ENCODE measurements around the gene TRNT1.

The TRNT1 gene

GRCh38 chr3:3154879-3155610 lies 28.3 kb downstream of the TRNT1 start:
- TF ChIP-seq MAX (IDR thresholded peaks at IDR 0.05; ENCODE audit: low read depth, low read length) = no peak
- no peak for TF ChIP-seq POLR2A (IDR thresholded peaks at IDR 0.05; ENCODE audit: extremely low read depth, insufficient read length)
- TF ChIP-seq MYC (IDR thresholded peaks at IDR 0.05; ENCODE audit: low read depth, low read length) = no peak
- TF ChIP-seq, protein P1, sequence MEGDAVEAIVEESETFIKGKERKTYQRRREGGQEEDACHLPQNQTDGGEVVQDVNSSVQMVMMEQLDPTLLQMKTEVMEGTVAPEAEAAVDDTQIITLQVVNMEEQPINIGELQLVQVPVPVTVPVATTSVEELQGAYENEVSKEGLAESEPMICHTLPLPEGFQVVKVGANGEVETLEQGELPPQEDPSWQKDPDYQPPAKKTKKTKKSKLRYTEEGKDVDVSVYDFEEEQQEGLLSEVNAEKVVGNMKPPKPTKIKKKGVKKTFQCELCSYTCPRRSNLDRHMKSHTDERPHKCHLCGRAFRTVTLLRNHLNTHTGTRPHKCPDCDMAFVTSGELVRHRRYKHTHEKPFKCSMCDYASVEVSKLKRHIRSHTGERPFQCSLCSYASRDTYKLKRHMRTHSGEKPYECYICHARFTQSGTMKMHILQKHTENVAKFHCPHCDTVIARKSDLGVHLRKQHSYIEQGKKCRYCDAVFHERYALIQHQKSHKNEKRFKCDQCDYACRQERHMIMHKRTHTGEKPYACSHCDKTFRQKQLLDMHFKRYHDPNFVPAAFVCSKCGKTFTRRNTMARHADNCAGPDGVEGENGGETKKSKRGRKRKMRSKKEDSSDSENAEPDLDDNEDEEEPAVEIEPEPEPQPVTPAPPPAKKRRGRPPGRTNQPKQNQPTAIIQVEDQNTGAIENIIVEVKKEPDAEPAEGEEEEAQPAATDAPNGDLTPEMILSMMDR (IDR thresholded peaks at IDR 0.05; ENCODE audit: low read depth, low read length) = no peak
- no peak for DNase-seq (ENCODE audit: low read depth)
- no peak overlapping the region for H3K4me3 ChIP-seq (ENCODE audit: low read depth, low read length)

- no peak overlapping the region for H3K4me3 ChIP-seq (ENCODE audit: low read depth, low read length)
- TF ChIP-seq MAX (IDR thresholded peaks at IDR 0.05; ENCODE audit: low read depth, low read length) = no peak
- TF ChIP-seq, protein P1 (IDR thresholded peaks at IDR 0.05; ENCODE audit: low read depth, low read length) = no peak
- no peak for TF ChIP-seq POLR2A (IDR thresholded peaks at IDR 0.05; ENCODE audit: extremely low read depth, insufficient read length)
- TF ChIP-seq MYC (IDR thresholded peaks at IDR 0.05; ENCODE audit: low read depth, low read length) = no peak
- DNase-seq (ENCODE audit: low read depth) = no peak
Measured at GRCh38 chr3:3157484-3157883, 30.7 kb downstream of the TRNT1 start.

GRCh38 chr3:3160826-3161225 lies 34.1 kb downstream of the TRNT1 start:
- no peak overlapping the region for H3K4me3 ChIP-seq (ENCODE audit: low read depth, low read length)
- DNase-seq (ENCODE audit: low read depth) = no peak
- TF ChIP-seq, protein P1 (IDR thresholded peaks at IDR 0.05; ENCODE audit: low read depth, low read length) = no peak
- TF ChIP-seq MAX (IDR thresholded peaks at IDR 0.05; ENCODE audit: low read depth, low read length) = no peak
- no peak for TF ChIP-seq POLR2A (IDR thresholded peaks at IDR 0.05; ENCODE audit: extremely low read depth, insufficient read length)
- TF ChIP-seq MYC (IDR thresholded peaks at IDR 0.05; ENCODE audit: low read depth, low read length) = no peak

- TF ChIP-seq MYC (IDR thresholded peaks at IDR 0.05; ENCODE audit: low read depth, low read length) = no peak
- TF ChIP-seq POLR2A (IDR thresholded peaks at IDR 0.05; ENCODE audit: extremely low read depth, insufficient read length) = no peak
- no peak for TF ChIP-seq MAX (IDR thresholded peaks at IDR 0.05; ENCODE audit: low read depth, low read length)
- TF ChIP-seq, protein P1 (IDR thresholded peaks at IDR 0.05; ENCODE audit: low read depth, low read length) = no peak
- no peak overlapping the region for H3K4me3 ChIP-seq (ENCODE audit: low read depth, low read length)
- DNase-seq (ENCODE audit: low read depth) = no peak
Measured at GRCh38 chr3:3165241-3165640, 38.5 kb downstream of the TRNT1 start.

GRCh38 chr3:3165650-3166049 lies 38.9 kb downstream of the TRNT1 start:
- H3K4me3 ChIP-seq (ENCODE audit: low read depth, low read length) = no peak overlapping the region
- TF ChIP-seq MYC (IDR thresholded peaks at IDR 0.05; ENCODE audit: low read depth, low read length) (no peak), POLR2A (IDR thresholded peaks at IDR 0.05; ENCODE audit: extremely low read depth, insufficient read length) (no peak), MAX (IDR thresholded peaks at IDR 0.05; ENCODE audit: low read depth, low read length) (no peak)
- TF ChIP-seq, protein P1 (IDR thresholded peaks at IDR 0.05; ENCODE audit: low read depth, low read length) = no peak
- no peak for DNase-seq (ENCODE audit: low read depth)
